Measurements from ENCODE around the gene VPS4A. TPM values are rescaled to one million over a fixed set of nuclear protein-coding genes. Genes with fewer than 3 reads are reported as not detected.

VPS4A gene
- total RNA-seq, 2 donors from 2014 or later = 44.8 to 46.1 TPM

DNA sequence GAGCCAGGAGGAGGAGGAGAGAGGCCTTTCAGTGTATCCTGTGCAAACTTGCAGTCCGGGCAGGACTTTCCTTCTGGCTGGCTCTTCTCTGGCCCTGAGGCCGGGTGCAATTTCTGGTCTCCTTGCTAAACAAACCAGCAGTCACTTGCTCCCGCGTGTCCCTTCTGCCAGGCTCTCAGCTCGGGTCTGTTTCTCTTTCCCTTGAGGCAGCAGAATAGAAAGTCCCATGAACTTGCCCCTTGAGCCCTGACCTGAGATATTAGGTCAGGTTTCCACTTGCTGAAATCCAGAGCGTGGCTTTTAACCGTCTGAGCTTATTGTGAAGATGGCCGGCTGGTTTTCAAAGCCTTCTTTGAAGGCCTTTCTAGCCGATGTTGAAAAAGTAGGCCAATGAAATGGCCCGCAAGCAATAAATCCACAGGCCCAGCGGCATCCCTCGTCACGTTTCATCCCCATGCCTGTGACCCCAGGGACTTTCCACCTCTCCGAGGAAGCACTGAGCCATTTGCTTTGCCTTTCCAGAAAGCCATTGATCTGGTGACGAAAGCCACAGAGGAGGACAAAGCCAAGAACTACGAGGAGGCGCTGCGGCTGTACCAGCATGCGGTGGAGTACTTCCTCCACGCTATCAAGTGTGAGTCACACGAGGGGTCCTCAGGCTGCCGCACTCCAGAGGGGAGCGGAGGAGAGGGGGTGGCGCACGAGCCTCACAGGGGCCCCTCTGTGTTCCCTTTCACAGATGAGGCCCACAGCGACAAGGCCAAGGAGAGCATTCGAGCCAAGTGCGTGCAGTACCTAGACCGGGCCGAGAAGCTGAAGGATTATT lies 4.5 kb downstream of the VPS4A start:
- TF ChIP-seq POLR2A (IDR thresholded peaks at IDR 0.05) = no peak
- no peak for TF ChIP-seq POLR2AphosphoS5 (IDR thresholded peaks at IDR 0.05)
- no peak for TF ChIP-seq CTCF (IDR thresholded peaks at IDR 0.05)
- WGBS = 83% methylated on average over 30 of the region's 30 CpGs
- no peak overlapping the region for H3K4me3 ChIP-seq
- H3K4me1 ChIP-seq (replicated peaks) = peaks cover 4% of the 10 kb centered on the region
- no peak overlapping the region for H3K27ac ChIP-seq
- intact Hi-C loops (cut with DNase I) = no loop called here
- no peaks in the 10 kb centered on the region for H3K27me3 ChIP-seq (replicated peaks; ENCODE audit: insufficient read depth)
- no peaks in the 10 kb centered on the region for H3K9me3 ChIP-seq
- peaks cover 24 to 38% of the 10 kb centered on the region in 2 donors for H3K36me3 ChIP-seq
- DNase-seq (ENCODE audit: low spot score) = no peak

- no peak overlapping the region for H3K4me3 ChIP-seq
- H3K4me1 ChIP-seq (replicated peaks) = peaks cover 4% of the 10 kb centered on the region
- no peaks in the 10 kb centered on the region for H3K9me3 ChIP-seq
- no peak overlapping the region for H3K27ac ChIP-seq
- TF ChIP-seq POLR2AphosphoS5 (IDR thresholded peaks at IDR 0.05) (no peak), CTCF (IDR thresholded peaks at IDR 0.05) (no peak), POLR2A (IDR thresholded peaks at IDR 0.05) (no peak)
- no peaks in the 10 kb centered on the region for H3K27me3 ChIP-seq (replicated peaks; ENCODE audit: insufficient read depth)
- no peak for DNase-seq (ENCODE audit: low spot score)
- peaks cover 30 to 47% of the 10 kb centered on the region in 2 donors for H3K36me3 ChIP-seq
- intact Hi-C loops (cut with DNase I) = no loop called here
- WGBS = 90% methylated on average over 16 of the region's 17 CpGs
Measured at GRCh38 chr16:69316595-69317034, 5.5 kb downstream of the VPS4A start.

DNA sequence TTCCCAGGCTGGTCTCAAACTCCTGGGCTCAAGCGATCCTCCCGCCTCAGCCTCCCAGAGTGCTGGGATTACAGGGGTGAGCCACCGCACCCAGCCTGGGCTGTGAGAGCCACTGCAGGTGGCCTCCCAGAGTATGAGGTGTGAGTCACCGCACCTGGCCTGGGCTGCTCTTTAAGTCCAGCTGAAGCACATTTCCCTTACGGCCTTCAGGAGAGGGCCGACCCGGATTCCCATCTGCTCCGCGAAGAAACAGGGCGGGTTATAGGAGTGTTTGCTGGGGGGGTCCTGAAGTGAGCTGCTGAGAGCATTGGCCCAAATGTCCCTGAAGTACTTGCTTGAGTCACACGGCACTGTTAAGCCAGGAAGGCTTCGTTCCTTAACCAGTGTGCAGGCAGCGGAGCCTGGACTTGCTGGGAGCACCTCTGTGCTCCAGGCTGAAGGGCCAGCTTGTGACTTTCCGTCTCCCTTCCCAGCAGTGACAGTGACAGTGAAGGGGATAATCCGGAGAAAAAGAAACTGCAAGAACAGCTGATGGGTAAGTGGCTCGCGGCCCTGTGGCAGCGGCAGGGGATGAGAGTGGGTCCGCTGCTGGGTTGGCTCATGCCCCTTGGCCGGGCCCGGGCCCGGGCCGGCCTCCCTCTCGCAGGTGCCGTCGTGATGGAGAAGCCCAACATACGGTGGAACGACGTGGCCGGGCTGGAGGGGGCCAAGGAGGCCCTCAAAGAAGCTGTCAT lies 7.2 kb downstream of the VPS4A start:
- Histone ChIP-seq H3K4me1 (replicated peaks) (no peaks in the 10 kb centered on the region), H3K9me3 (no peaks in the 10 kb centered on the region), H3K27me3 (replicated peaks; ENCODE audit: insufficient read depth) (no peaks in the 10 kb centered on the region), H3K4me3 (no peak overlapping the region), H3K27ac (no peak overlapping the region), H3K36me3 (peaks cover 35 to 57% of the 10 kb centered on the region in 2 donors)
- TF ChIP-seq POLR2A (IDR thresholded peaks at IDR 0.05) = no peak
- no peak for TF ChIP-seq CTCF (IDR thresholded peaks at IDR 0.05)
- no peak for TF ChIP-seq POLR2AphosphoS5 (IDR thresholded peaks at IDR 0.05)
- WGBS = 94% methylated on average over 30 of the region's 30 CpGs
- no peak for DNase-seq (ENCODE audit: low spot score)
- intact Hi-C loops (cut with DNase I) = no loop called here

- no peak overlapping the region for H3K27ac ChIP-seq
- no peak for DNase-seq (ENCODE audit: low spot score)
- no peaks in the 10 kb centered on the region for H3K4me1 ChIP-seq (replicated peaks)
- H3K9me3 ChIP-seq = no peaks in the 10 kb centered on the region
- no peak for TF ChIP-seq POLR2A (IDR thresholded peaks at IDR 0.05)
- TF ChIP-seq POLR2AphosphoS5 (IDR thresholded peaks at IDR 0.05) = no peak
- TF ChIP-seq CTCF (IDR thresholded peaks at IDR 0.05) = no peak
- H3K36me3 ChIP-seq = peaks cover 35 to 57% of the 10 kb centered on the region in 2 donors
- 84% methylated on average over 10 of the region's 10 CpGs for WGBS
- H3K27me3 ChIP-seq (replicated peaks; ENCODE audit: insufficient read depth) = no peaks in the 10 kb centered on the region
- no peak overlapping the region for H3K4me3 ChIP-seq
- intact Hi-C loops (cut with DNase I) = no loop called here
Measured at GRCh38 chr16:69318911-69319289, 7.8 kb downstream of the VPS4A start.

Measured in prostate gland (tissue), 2 donors.